GM21528 (cell line): ENCODE data around the gene TMPRSS3.

ENCODE experiments used
- ATAC-seq: cut with Tn5 transposase; IDR thresholded peaks from one replicate; pipeline ENCODE4 v1.9.1; 2021; ENCODE audit warnings: mild to moderate bottlenecking, moderate library complexity; ENCODE audit not compliant: unreplicated experiment, low FRiP score

The TMPRSS3 gene

DNA sequence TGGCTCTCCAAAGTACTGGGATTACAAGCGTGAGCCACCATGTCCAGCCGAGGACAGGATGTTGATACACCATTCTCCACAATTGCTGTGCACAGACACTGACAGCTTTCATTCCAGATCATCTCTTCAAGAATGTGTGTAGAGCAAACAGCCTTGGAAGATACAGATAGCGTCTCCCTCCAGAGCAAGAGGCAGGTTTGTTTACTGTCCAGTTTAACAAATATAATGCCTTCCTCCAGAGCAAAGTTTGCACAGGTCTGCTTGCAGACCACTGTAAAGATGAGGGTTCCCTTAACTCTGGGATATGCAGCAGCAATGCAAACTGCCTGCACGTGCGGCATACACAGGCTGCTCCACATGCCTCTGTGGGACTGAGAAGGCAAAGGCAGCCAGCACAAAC lies 4.6 kb downstream of the TMPRSS3 start:
- no peak for ATAC-seq

DNA sequence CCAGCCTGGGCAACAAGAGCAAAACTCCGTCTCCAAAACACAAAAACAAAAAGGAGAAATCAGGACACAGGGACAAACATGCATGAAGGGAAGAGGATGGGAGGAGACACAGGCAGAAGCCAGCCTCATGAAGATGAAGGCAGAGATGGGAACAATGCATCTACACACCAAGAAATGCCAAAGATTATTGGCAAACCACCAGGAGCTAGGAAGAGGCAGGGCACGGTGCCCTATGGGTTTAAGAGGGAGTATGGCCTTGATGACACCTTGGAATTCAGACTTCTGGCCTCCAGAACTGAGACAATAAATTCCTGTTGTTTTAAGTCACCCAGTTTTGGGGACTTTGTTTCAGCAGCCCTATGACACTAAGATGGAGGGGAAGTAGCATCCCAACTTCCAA lies 5.2 kb downstream of the TMPRSS3 start:
- no peak for ATAC-seq

DNA sequence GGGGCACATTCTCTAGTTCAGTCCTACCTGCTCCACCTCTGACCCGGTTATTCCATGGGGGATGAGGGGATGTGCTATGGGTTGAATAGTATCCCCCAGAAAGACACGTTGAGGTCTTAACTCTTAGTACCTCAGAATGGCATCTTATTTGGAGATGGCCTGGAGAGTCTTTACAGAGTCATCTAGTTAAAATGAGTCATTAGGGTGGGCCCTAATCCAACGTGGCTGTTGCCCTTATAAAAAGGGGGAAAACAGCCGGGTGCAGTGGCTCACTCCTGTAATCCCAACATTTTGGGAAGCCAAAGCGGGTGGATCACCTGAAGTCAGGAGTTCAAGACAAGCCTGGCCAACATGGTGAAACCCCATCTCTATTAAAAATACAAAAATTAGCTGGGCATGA lies 5.7 kb downstream of the TMPRSS3 start:
- ATAC-seq = no peak

GRCh38 chr21:42389449-42389835 lies 6.4 kb downstream of the TMPRSS3 start:
- ATAC-seq = no peak

DNA sequence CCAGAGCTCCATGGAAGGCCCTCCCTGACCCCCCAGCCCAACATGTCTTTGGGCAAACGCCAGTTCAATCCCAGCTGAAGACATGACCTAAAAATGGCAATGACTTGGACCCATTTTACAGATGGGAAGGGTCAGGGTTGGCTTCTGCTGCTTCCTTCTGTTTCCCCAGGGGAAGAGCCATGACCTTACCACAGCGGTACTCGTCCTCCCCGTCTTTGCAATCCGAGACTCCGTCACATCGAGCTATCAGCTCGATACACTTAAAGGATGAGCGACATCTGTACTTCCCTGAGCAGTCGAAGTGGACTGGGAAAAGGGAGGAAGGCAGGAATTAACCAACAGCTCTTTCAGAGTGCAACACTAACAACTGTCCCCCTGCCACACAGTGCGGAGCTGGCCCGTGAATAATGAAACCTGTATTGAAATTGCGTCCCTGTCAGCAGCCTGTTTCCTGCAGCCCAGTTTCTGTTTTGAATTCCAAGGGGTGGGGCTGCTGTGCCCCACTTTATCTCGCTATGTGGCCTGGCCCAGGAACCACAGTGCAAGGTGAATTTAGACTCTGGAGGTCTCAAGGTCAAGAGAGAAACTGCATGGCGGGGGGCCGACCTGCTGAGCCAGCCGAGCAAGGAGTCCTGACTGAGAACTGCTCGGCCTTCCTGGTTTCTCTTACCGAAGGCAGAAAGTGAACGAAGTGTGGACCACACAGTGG lies 7.0 kb downstream of the TMPRSS3 start:
- ATAC-seq = no peak

DNA sequence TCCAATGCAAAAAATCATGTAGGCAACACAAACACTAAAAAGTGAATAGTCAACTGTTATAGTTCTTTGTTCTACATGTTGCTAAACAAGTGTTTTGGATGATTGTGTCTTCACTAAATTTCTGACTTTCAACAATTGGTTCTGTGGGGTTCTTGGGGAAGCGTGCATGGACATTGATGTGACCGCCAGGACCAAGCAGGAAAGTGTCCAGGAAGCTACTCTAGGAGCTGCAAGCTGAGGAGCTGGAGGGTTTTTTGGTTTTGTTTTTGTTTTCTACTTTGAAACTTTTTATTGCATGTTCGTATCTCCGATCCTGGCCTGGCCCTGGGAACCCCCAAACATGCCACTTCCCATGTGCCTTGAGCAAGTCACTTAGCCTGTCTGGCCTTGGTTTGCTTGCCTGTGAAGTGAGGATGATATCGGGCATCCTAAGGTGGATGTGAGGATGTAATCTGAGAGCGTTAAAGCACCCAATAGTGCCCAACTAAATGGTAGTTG lies 8.0 kb downstream of the TMPRSS3 start:
- ATAC-seq = no peak

DNA sequence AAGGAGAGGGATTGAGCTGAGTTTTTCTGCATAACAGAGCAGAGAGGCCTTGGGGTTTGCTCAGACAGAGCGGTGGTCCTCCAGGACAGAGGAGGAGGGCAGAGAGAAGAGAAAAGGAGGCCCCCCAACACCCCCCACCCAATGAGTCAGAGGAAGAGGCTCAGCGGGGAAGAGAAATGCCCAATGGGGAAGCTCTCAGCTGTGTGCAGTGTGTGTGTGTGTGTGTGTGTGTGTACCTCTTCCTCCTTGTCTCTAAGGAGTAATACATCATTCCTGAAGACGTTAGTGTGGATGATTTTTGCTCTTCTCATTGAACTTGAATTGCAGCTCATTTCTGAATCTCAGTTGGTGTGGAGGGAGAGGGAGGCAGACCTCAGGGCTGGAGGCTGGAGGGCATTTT lies 8.7 kb downstream of the TMPRSS3 start:
- no peak for ATAC-seq

- no peak for ATAC-seq
Observed at GRCh38 chr21:42386034-42386591, 9.7 kb downstream of the TMPRSS3 start.

- no peak for ATAC-seq
Observed at GRCh38 chr21:42385619-42386018, 10.2 kb downstream of the TMPRSS3 start.

DNA sequence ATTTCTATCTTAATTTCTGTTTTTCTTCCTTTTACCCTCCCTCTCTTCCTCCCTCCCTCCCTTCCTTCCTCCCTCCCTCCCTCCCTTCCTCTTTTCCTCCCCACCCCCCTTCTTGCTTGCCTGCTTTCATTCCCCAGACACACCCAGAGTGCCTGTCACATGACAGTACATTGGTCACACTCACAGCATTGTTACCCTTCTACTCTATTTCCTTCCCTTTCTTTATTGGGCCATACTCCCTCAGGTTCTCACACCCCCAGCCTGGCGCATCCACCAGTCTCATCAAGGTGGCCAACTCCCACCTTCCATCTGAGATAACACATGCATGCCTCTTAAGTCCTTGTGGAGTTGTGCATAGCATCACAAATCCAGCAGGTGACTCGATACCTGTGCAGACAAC lies 10.9 kb downstream of the TMPRSS3 start:
- no peak for ATAC-seq

- no peak for ATAC-seq
Observed at GRCh38 chr21:42384156-42384945, 11.5 kb downstream of the TMPRSS3 start.

- no peak for ATAC-seq
Observed at GRCh38 chr21:42383331-42383730, 12.5 kb downstream of the TMPRSS3 start.

DNA sequence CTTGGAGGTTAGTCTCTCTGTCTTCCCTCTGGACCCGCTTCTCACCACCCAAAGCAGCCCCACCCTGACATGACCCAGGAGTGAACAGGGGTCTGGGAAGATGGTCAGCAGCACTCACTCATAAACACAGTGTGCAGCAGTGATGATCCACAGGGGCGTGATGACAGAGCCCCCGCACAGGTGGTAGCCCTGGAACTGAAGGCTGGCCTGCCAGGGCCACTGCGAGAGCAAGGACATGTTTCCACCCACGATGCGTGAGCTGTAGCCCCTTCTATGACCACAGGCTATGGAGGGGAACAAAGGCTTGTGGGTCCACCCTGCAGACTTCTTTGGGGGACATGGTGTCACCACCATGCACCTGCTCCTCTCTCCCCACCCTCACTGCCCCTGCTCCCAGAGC lies 12.9 kb downstream of the TMPRSS3 start:
- ATAC-seq = no peak

GRCh38 chr21:42381347-42381984 lies 14.4 kb downstream of the TMPRSS3 start:
- no peak for ATAC-seq

GRCh38 chr21:42379426-42380215 lies 16.2 kb downstream of the TMPRSS3 start:
- ATAC-seq = no peak

DNA sequence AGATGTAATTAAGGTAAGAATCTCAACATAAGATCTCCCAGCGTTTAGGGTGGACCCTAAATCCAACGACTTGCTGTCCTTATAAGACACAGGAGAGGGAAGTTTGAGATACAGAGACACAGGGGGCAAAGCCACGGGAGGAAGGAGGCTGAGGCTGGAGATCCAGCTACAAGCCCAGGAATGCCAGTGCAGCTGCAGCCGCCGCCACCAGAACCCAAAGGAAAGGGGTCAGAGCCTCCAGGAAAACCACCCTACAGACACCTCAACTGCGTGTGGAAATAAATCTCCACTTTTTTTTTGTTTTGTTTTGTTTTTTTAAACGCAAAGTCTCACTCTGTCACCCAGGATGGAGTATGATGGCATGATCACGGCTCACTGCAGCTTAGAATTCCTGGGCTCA lies 17.4 kb downstream of the TMPRSS3 start:
- no peak for ATAC-seq

DNA sequence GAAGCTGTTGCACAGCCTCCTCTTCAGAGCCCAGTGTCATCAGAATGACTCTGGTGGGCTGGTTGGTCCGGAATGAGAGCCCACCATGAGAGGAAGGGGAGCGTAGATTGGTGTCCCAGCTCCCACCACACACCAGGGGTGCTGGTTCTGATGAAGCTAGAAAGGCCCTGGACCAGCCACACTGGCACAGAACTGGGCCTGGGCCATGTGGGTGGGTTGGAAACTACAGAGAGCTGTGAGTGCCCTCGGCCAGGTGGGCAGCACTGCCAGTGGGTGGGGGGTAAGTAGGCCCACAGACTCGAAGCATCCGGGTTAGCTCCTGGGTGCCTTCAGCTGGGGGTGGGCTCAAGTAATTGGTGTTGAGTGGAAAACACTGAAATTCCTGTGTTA lies 17.9 kb downstream of the TMPRSS3 start:
- no peak for ATAC-seq

DNA sequence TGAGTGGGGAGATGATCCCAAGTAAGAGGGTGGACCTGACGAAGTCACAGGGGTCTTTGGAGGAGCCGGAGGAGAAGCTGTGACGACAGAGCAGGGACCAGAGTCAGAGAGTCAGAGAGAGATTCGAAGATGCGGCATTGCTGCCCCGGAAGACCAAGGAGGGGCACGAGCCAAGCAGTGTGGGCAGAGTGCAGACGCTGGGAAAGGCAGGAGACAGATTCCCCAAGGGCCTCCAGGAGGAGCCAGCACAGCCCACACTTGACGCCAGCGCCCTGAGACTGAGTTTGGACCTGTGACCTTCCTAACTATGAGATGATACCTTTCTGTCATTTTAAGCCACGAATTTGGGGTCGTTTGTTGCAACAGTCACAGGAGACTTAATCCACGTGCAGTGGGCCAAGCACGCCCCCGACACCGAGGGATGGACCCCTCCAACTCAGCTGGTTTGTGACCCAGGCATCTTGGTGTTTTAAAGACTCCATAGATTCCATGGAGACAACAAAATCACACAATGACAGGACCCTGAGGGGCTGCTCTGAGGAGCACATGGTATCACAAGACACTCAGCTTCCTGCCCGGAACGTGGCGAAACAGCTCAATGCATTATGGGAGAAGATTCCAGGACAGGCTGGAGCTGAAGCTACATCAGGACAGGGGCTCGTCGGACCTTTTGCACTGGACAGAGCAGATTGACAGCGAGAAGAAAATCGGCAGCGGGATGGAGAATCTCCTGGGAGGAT lies 18.5 kb downstream of the TMPRSS3 start:
- ATAC-seq = no peak

GRCh38 chr21:42376338-42376982 lies 19.4 kb downstream of the TMPRSS3 start:
- no peak for ATAC-seq
